Type B pancreatic cell (in vitro differentiated cells): ENCODE results near the gene POLR1E. TPM values are rescaled to one million over a fixed set of nuclear protein-coding genes. Genes with fewer than 3 reads are reported as not detected.

Experiments
- DNase-seq: peaks from one replicate; pipeline ENCODE4 v3.0.0; 2021; ENCODE audit warnings: mixed read lengths; ENCODE audit not compliant: unreplicated experiment; ENCODE audit errors: extremely low spot score
- H3K27ac Mint-ChIP-seq: 2 replicates; pipeline ENCODE4 v1.8.0; 2021; ENCODE audit warnings: mild to moderate bottlenecking, mixed read lengths
- H3K27me3 Mint-ChIP-seq: 2 replicates; pipeline ENCODE4 v1.8.0; 2021; ENCODE audit warnings: mixed read lengths
- H3K36me3 Mint-ChIP-seq: 2 replicates; pipeline ENCODE4 v1.8.0; 2021; ENCODE audit warnings: mixed read lengths
- H3K4me1 Mint-ChIP-seq: one replicate; pipeline ENCODE4 v1.8.0; 2021; ENCODE audit warnings: mixed read lengths; ENCODE audit not compliant: unreplicated experiment
- H3K4me3 Mint-ChIP-seq: 2 replicates; pipeline ENCODE4 v1.8.0; 2021; ENCODE audit warnings: mild to moderate bottlenecking, mixed read lengths
- H3K9me3 Mint-ChIP-seq: 2 replicates; pipeline ENCODE4 v1.8.0; 2021; ENCODE audit warnings: mixed read lengths
- total RNA-seq: library from RNA; stranded (reverse); gene quantifications from 2 replicates; pipeline ENCODE4 v1.2.1, GENCODE V29; 2021; ENCODE audit warnings: low replicate concordance
- TF ChIP-seq, protein P1 (sequence below): fragments of 200-600 bp; sonication (generic); conservative IDR thresholded peaks from 2 replicates; pipeline ENCODE4 v1.5.0; 2021; ENCODE audit warnings: antibody characterized with exemption, mild to moderate bottlenecking

The POLR1E gene
- total RNA-seq, 1 donor from 2014 or later: 26.9 TPM

DNA sequence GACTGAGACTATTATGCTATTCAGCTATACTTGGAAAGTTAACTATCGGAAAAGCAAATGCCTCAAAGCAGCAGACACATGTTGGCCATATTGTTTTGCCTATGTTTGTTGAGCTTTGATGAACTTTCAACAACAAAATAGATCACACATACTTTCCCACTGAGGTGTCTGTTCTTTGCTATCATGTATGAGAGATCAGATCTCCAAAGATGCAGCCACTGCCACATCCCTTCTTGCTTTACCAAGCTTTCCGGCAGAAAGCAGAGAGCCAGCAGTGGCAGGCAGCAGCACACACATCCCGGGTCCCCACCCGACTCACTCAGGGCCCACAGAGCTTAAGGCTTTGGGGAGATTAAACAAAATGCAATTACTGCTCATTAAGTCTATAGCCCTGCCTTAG lies 39.3 kb upstream of the POLR1E start:
- no peak overlapping the region for H3K4me3 Mint-ChIP-seq
- no peak for DNase-seq
- H3K27me3 Mint-ChIP-seq: no peaks in the 10 kb centered on the region
- peaks cover 13% of the 10 kb centered on the region for H3K4me1 Mint-ChIP-seq
- no peak overlapping the region for H3K27ac Mint-ChIP-seq
- no peaks in the 10 kb centered on the region for H3K9me3 Mint-ChIP-seq
- peaks cover 10% of the 10 kb centered on the region for H3K36me3 Mint-ChIP-seq
- TF ChIP-seq, protein P1, sequence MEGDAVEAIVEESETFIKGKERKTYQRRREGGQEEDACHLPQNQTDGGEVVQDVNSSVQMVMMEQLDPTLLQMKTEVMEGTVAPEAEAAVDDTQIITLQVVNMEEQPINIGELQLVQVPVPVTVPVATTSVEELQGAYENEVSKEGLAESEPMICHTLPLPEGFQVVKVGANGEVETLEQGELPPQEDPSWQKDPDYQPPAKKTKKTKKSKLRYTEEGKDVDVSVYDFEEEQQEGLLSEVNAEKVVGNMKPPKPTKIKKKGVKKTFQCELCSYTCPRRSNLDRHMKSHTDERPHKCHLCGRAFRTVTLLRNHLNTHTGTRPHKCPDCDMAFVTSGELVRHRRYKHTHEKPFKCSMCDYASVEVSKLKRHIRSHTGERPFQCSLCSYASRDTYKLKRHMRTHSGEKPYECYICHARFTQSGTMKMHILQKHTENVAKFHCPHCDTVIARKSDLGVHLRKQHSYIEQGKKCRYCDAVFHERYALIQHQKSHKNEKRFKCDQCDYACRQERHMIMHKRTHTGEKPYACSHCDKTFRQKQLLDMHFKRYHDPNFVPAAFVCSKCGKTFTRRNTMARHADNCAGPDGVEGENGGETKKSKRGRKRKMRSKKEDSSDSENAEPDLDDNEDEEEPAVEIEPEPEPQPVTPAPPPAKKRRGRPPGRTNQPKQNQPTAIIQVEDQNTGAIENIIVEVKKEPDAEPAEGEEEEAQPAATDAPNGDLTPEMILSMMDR: no peak

DNA sequence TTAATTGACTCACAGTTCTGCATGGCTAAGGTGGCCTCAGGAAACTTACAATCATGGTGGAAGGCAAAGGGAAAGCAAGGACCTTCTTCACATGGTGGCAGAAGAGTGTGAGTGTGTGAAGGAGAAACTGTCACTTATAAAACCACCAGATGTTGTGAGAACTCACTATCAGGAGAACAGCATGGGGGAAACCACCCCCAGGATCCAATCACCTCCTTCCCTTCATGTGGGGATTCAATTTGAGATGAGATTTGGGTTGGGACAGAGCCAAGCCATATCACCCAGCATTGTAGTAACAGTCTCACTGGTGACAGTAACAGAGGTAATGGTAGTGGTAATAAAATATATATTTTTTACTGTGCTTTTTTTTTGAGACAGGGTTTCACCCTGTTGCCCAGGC lies 38.6 kb upstream of the POLR1E start:
- no peak for DNase-seq
- H3K27ac Mint-ChIP-seq: no peak overlapping the region
- H3K27me3 Mint-ChIP-seq: no peaks in the 10 kb centered on the region
- no peaks in the 10 kb centered on the region for H3K9me3 Mint-ChIP-seq
- no peak overlapping the region for H3K4me3 Mint-ChIP-seq
- TF ChIP-seq, protein P1: no peak
- H3K4me1 Mint-ChIP-seq: peaks cover 14% of the 10 kb centered on the region
- H3K36me3 Mint-ChIP-seq: peaks cover 10% of the 10 kb centered on the region

DNA sequence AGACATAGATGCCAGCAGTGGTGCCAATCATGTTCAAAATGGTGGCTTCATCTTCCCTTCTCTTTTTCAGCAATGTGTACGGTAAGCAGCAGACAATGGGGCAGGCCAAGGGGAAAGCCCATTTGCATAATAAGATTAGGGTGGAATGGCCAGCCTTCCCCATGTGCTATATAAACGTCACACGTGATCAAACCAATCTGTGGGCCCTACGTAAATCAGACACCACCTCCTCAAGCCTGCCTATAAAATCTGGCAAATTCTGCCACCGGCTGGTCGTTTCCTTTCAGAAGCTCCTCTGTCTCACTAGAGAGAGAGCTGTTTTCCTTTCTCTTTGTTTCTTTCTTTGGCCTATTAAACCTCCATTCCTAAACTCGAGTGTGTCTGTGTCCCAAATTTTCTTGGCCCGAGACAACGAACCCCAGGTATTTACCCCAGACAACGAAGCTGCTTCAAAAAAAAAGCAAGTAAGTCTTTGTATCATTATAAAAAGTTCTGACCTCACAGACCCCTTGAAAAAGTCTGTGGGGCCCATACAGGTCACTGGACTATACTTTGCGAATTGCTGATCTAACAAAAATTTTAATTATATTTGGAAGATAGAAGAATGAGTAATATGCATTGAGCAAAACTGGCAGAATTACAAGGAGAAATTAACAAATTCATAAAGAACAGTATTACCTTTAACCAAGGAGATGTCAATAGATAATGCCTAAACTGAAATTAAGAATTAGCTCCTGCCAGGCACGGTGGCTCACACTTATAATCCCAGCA lies 35.7 kb upstream of the POLR1E start:
- H3K27ac Mint-ChIP-seq: no peak overlapping the region
- H3K4me3 Mint-ChIP-seq: no peak overlapping the region
- TF ChIP-seq, protein P1: no peak
- H3K4me1 Mint-ChIP-seq: peaks cover 24% of the 10 kb centered on the region
- H3K36me3 Mint-ChIP-seq: peaks cover 20% of the 10 kb centered on the region
- no peaks in the 10 kb centered on the region for H3K9me3 Mint-ChIP-seq
- no peaks in the 10 kb centered on the region for H3K27me3 Mint-ChIP-seq
- no peak for DNase-seq

DNA sequence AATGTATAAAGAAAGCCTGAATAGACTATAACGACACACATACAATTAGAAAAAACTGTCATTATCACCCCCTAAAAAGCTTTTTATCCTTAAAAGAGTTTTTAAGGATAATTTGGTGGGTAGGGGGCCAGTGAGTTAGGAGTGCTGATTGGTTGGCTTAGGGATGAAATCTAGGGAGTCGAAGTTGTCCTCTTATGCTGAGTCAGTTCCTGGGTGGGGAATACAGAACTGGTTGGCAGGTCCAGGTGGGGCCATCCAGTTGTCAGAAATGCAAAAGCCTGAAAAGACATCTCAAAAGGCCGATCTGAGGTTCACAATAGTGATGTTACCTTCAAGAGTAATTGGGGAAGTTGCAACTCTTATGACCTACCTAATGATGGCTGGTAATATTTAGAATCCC lies 34.1 kb upstream of the POLR1E start:
- Mint-ChIP-seq H3K36me3 (peaks cover 24% of the 10 kb centered on the region), H3K4me1 (peaks cover 20% of the 10 kb centered on the region), H3K27ac (no peak overlapping the region), H3K4me3 (no peak overlapping the region), H3K27me3 (no peaks in the 10 kb centered on the region), H3K9me3 (no peaks in the 10 kb centered on the region)
- TF ChIP-seq, protein P1: no peak
- no peak for DNase-seq

DNA sequence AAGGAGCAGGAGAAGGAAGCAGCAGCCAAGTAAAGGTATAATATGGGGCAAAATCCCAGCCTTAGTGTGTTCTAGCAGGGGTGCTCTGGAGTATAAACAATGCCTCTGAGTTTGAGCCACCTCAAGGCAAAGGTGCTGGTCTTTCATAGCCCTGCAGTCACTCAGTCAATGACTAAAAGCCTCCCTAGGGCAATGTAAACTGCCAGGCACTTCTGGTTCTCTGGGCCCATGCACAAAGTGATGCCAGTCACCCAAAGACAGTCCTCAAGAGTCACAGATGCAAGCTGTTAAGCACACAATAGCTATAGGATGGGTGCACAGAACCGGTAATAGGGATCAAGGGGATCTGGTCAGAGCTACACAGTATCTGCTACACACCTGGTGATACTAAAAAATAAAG lies 33.1 kb upstream of the POLR1E start:
- H3K27ac Mint-ChIP-seq: no peak overlapping the region

More for the DNA sequence above, 33.1 kb upstream of the POLR1E start:
- no peaks in the 10 kb centered on the region for H3K27me3 Mint-ChIP-seq
- no peaks in the 10 kb centered on the region for H3K9me3 Mint-ChIP-seq
- H3K36me3 Mint-ChIP-seq: peaks cover 27% of the 10 kb centered on the region
- DNase-seq: no peak
- no peak overlapping the region for H3K4me3 Mint-ChIP-seq
- TF ChIP-seq, protein P1: no peak
- peaks cover 20% of the 10 kb centered on the region for H3K4me1 Mint-ChIP-seq
